Fibroblast of lung (primary cell): ENCODE data around the gene SNRNP200. TPM values are rescaled to one million over a fixed set of nuclear protein-coding genes. Genes with fewer than 3 reads are reported as not detected.

ENCODE experiments used
- DNase-seq, 2 donors: peaks; one replicate each; pipeline versions ENCODE4 v3.0.0 to v3.0.0-alpha.2; 2010; ENCODE audit warnings: low read depth in 2 of 2
- H2AFZ ChIP-seq: 2 replicates; pipeline ENCODE4 v1.5.1; 2012; ENCODE audit warnings: low read length, control low read depth, inconsistent platforms
- H3K27ac ChIP-seq: 2 replicates; pipeline ENCODE4 v1.5.1; 2011; ENCODE audit warnings: low read length, control low read depth; ENCODE audit not compliant: insufficient read depth
- H3K27me3 ChIP-seq: 2 replicates; pipeline ENCODE4 v1.5.1; 2011; ENCODE audit warnings: mild to moderate bottlenecking, low read length; ENCODE audit not compliant: control insufficient read depth, insufficient read depth
- H3K36me3 ChIP-seq: 2 replicates; pipeline ENCODE4 v1.5.1; 2011; ENCODE audit warnings: low read length; ENCODE audit not compliant: control insufficient read depth, insufficient read depth
- H3K4me1 ChIP-seq: 2 replicates; pipeline ENCODE4 v1.5.1; 2011; ENCODE audit warnings: low read length; ENCODE audit not compliant: control insufficient read depth, insufficient read depth; ENCODE audit errors: extremely low read depth
- H3K4me2 ChIP-seq: 2 replicates; pipeline ENCODE4 v1.5.1; 2011; ENCODE audit warnings: low read length, control low read depth; ENCODE audit not compliant: insufficient read depth; ENCODE audit errors: extremely low read depth
- H3K4me3 ChIP-seq, 4 experiments: fragments of 200-600 bp in 1 of 4; sonication (generic) in 1 of 4; replicated peaks in 1 of 4; 2 replicates each; pipeline ENCODE4 v1.5.1; 2011 to 2016; ENCODE audit warnings: low read length in 4 of 4, low read depth in 3 of 4, mild to moderate bottlenecking in 3 of 4, control low read depth in 2 of 4, inconsistent platforms in 1 of 4, mixed read lengths in 1 of 4; ENCODE audit not compliant: insufficient read depth in 1 of 4; ENCODE audit errors: control extremely low read depth in 1 of 4
- H3K79me2 ChIP-seq: 2 replicates; pipeline ENCODE4 v1.5.1; 2012; ENCODE audit warnings: mild to moderate bottlenecking, low read length, inconsistent platforms; ENCODE audit not compliant: control insufficient read depth, insufficient read depth
- H3K9ac ChIP-seq: 2 replicates; pipeline ENCODE4 v1.5.1; 2011; ENCODE audit warnings: mild to moderate bottlenecking, low read length, control low read depth; ENCODE audit not compliant: insufficient read depth
- H3K9me3 ChIP-seq: 2 replicates; pipeline ENCODE4 v1.5.1; 2012; ENCODE audit warnings: low read depth, low read length; ENCODE audit not compliant: control insufficient read depth, insufficient read depth
- H4K20me1 ChIP-seq: 2 replicates; pipeline ENCODE4 v1.5.1; 2011; ENCODE audit warnings: low read length; ENCODE audit not compliant: control insufficient read depth, insufficient read depth; ENCODE audit errors: extremely low read depth
- CTCF ChIP-seq, 2 donors: IDR thresholded peaks in 1 of 2; conservative IDR thresholded peaks in 1 of 2; 1 replicate in 1 of 2; 2 replicates in 1 of 2; pipeline ENCODE4 v1.5.1; 2011 to 2012; ENCODE audit warnings: low read length in 2 of 2, control low read depth in 1 of 2, inconsistent platforms in 1 of 2, low read depth in 1 of 2, mild to moderate bottlenecking in 1 of 2
- EZH2 ChIP-seq: IDR thresholded peaks from 2 replicates; pipeline ENCODE4 v1.5.1; 2012; ENCODE audit warnings: low read length, control low read depth, mild to moderate bottlenecking; ENCODE audit errors: missing control alignments
- polyA plus RNA-seq, 2 donors: library from polyadenylated mRNA; depleted of rRNA in 1 of 2; stranded (reverse) in 1 of 2; unstranded in 1 of 2; fragments of >200 nt; gene quantifications; 2 replicates each; pipeline ENCODE4 v1.2.1, GENCODE V29; 2011 to 2012; ENCODE audit warnings: missing spikeins in 1 of 2
- total RNA-seq: library from RNA; depleted of rRNA; stranded (reverse); fragments of >200 nt; gene quantifications from 2 replicates; pipeline ENCODE4 v1.2.1, GENCODE V29; 2014

Gene SNRNP200
- total and polyA plus RNA-seq, 2 donors (not counting 1 experiment from before 2014, with no cell fraction given) = 49.4 to 65.0 TPM

DNA sequence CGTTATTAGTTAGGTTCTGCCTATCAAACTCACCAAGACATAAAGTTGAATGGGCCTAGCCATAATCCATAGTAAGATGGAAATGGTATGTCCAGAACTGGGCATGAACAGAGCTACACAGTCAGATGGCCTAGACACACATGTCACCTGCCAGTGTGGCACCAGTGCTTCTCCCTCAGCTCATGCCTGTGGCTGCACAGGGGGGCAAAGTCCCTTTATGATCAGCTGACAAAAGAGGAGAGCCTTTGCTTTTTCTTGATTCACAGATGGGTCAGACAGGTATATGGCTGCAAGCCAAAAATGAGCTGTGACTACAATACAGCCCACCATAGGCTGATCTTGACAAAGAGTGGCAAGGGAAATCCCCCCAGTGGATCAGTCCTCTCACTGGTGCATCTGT, 68.5 kb downstream of the SNRNP200 start:
- Histone ChIP-seq H3K27me3 (no peaks in the 10 kb centered on the region), H3K4me2 (no peak overlapping the region), H3K36me3 (no peaks in the 10 kb centered on the region), H4K20me1 (no peaks in the 10 kb centered on the region), H3K4me1 (peaks cover 1% of the 10 kb centered on the region), H3K9ac (no peak overlapping the region), H3K79me2 (no peaks in the 10 kb centered on the region), H3K9me3 (no peaks in the 10 kb centered on the region), H3K4me3 (no peak overlapping the region), H2AFZ (no peak overlapping the region), H3K27ac (no peak overlapping the region)
- no peak for DNase-seq
- no peak for TF ChIP-seq CTCF (conservative IDR thresholded peaks at IDR 0.05 in 1 of 2, IDR thresholded peaks at IDR 0.05 in 1 of 2; ENCODE audit: low read depth in 1 of 2, low read length in 2 of 2)
- no peak for TF ChIP-seq EZH2

GRCh38 chr2:96233880-96234316, 71.4 kb downstream of the SNRNP200 start:
- no peaks in the 10 kb centered on the region for H4K20me1 ChIP-seq
- TF ChIP-seq EZH2 (no peak), CTCF (conservative IDR thresholded peaks at IDR 0.05 in 1 of 2, IDR thresholded peaks at IDR 0.05 in 1 of 2; ENCODE audit: low read depth in 1 of 2, low read length in 2 of 2) (no peak)
- no peaks in the 10 kb centered on the region for H3K36me3 ChIP-seq
- no peaks in the 10 kb centered on the region for H3K4me1 ChIP-seq
- no peaks in the 10 kb centered on the region for H3K79me2 ChIP-seq
- no peaks in the 10 kb centered on the region for H3K9me3 ChIP-seq
- no peak overlapping the region for H2AFZ ChIP-seq
- H3K4me3 ChIP-seq = no peak overlapping the region
- no peak overlapping the region for H3K9ac ChIP-seq
- no peak overlapping the region for H3K27ac ChIP-seq
- no peaks in the 10 kb centered on the region for H3K27me3 ChIP-seq
- H3K4me2 ChIP-seq = no peak overlapping the region
- DNase-seq = no peak

GRCh38 chr2:96233436-96233835, 71.9 kb downstream of the SNRNP200 start:
- H3K27me3 ChIP-seq = no peaks in the 10 kb centered on the region
- TF ChIP-seq CTCF (conservative IDR thresholded peaks at IDR 0.05 in 1 of 2, IDR thresholded peaks at IDR 0.05 in 1 of 2; ENCODE audit: low read depth in 1 of 2, low read length in 2 of 2) = no peak
- TF ChIP-seq EZH2 = no peak

More at GRCh38 chr2:96233436-96233835, 71.9 kb downstream of the SNRNP200 start:
- Histone ChIP-seq H3K36me3 (no peaks in the 10 kb centered on the region), H3K4me3 (no peak overlapping the region), H3K27ac (no peak overlapping the region), H3K4me2 (no peak overlapping the region), H2AFZ (no peak overlapping the region), H3K9me3 (no peaks in the 10 kb centered on the region), H3K79me2 (no peaks in the 10 kb centered on the region), H4K20me1 (no peaks in the 10 kb centered on the region), H3K9ac (no peak overlapping the region), H3K4me1 (no peaks in the 10 kb centered on the region)
- DNase-seq = no peak
